Uterus (tissue), 4 donors: Measurements from ENCODE around the gene SNX30. TPM values are rescaled to one million over a fixed set of nuclear protein-coding genes. Genes with fewer than 3 reads are reported as not detected.

Experiments
- DNase-seq, 2 donors: peaks; one replicate each; pipeline ENCODE4 v3.0.0-alpha.2; 2019 to 2020
- H3K27ac ChIP-seq, 2 donors: fragments of 200-600 bp; sonication (generic); 1 replicate in 1 of 2; 2 replicates in 1 of 2; pipeline ENCODE4 v1.5.1; 2016 to 2018
- H3K27me3 ChIP-seq, 2 donors: fragments of 200-600 bp; sonication (generic); one replicate each; pipeline ENCODE4 v1.5.1; 2018 to 2019; ENCODE audit warnings: control low read depth in 1 of 2
- H3K36me3 ChIP-seq, 2 donors: fragments of 200-600 bp; sonication (generic); one replicate each; pipeline ENCODE4 v1.5.1; 2019; ENCODE audit warnings: control low read depth in 1 of 2
- H3K4me1 ChIP-seq, 2 donors: fragments of 200-600 bp; sonication (generic); one replicate each; pipeline ENCODE4 v1.5.1; 2018 to 2019; ENCODE audit warnings: control low read depth in 1 of 2
- H3K4me3 ChIP-seq, 2 donors: fragments of 200-600 bp; sonication (generic); 1 replicate in 1 of 2; 2 replicates in 1 of 2; pipeline ENCODE4 v1.5.1; 2018 to 2019; ENCODE audit warnings: mild to moderate bottlenecking in 1 of 2
- H3K9me3 ChIP-seq, 2 donors: fragments of 200-600 bp; sonication (generic); one replicate each; pipeline ENCODE4 v1.5.1; 2019; ENCODE audit warnings: control low read depth in 1 of 2
- CTCF ChIP-seq, 4 experiments: fragments of 200-600 bp in 2 of 4; fragments of 450-650 bp in 2 of 4; sonication (generic) in 2 of 4; IDR thresholded peaks; one replicate each; pipeline ENCODE4 v1.5.1; 2016 to 2019; ENCODE audit warnings: antibody characterized with exemption in 4 of 4, mild to moderate bottlenecking in 2 of 4, moderate library complexity in 1 of 4
- POLR2A ChIP-seq, 2 donors: fragments of 450-650 bp; IDR thresholded peaks; one replicate each; pipeline ENCODE4 v1.6.1; 2016; ENCODE audit warnings: antibody characterized with exemption in 2 of 2, mild to moderate bottlenecking in 1 of 2, moderate library complexity in 1 of 2
- intact Hi-C: fragments of 100-400 bp; cut with DNase I; formaldehyde crosslinking; loops from one replicate; pipeline ENCODE4 v1.15.1; 2023; ENCODE audit warnings: low total_unique reads
- total RNA-seq, 4 donors: library from RNA; depleted of rRNA in 3 of 4; stranded (reverse); fragments of >200 nt in 3 of 4; gene quantifications; one replicate each; pipeline versions ENCODE4 v1.1.0 to v1.2.4, GENCODE V29; 2014 to 2023
- donor health status: DM: yes; HTN: yes; CAD: no.

Gene SNX30
- total RNA-seq, 4 donors from 2014 or later, result 3.1 to 20.3 (median 11.6) TPM

- H3K27me3 ChIP-seq, result no peaks in the 10 kb centered on the region
- no peak for TF ChIP-seq CTCF (IDR thresholded peaks at IDR 0.05)
- no peak for DNase-seq
Measured at GRCh38 chr9:112858005-112858404, 107.4 kb downstream of the SNX30 start.

GRCh38 chr9:112858625-112859147 lies 108.1 kb downstream of the SNX30 start:
- intact Hi-C loops, result no loop called here
- Histone ChIP-seq H3K27ac (no peak overlapping the region), H3K36me3 (no peaks in the 10 kb centered on the region), H3K27me3 (no peaks in the 10 kb centered on the region), H3K9me3 (no peaks in the 10 kb centered on the region), H3K4me3 (no peak overlapping the region), H3K4me1 (no peaks in the 10 kb centered on the region)
- DNase-seq, result no peak
- TF ChIP-seq CTCF (IDR thresholded peaks at IDR 0.05) (no peak), POLR2A (IDR thresholded peaks at IDR 0.05) (no peak)

More at GRCh38 chr9:112858005-112858404, 107.4 kb downstream of the SNX30 start:
- intact Hi-C loops, result no loop called here
- Histone ChIP-seq H3K4me3 (no peak overlapping the region), H3K36me3 (no peaks in the 10 kb centered on the region), H3K9me3 (no peaks in the 10 kb centered on the region), H3K27ac (no peak overlapping the region), H3K4me1 (no peaks in the 10 kb centered on the region)

GRCh38 chr9:112860451-112860850 lies 109.9 kb downstream of the SNX30 start:
- no peak for DNase-seq
- no peaks in the 10 kb centered on the region for H3K27me3 ChIP-seq
- no peaks in the 10 kb centered on the region for H3K9me3 ChIP-seq
- TF ChIP-seq CTCF (IDR thresholded peaks at IDR 0.05), result no peak
- TF ChIP-seq POLR2A (IDR thresholded peaks at IDR 0.05), result no peak
- no peak overlapping the region for H3K27ac ChIP-seq
- no peaks in the 10 kb centered on the region for H3K4me1 ChIP-seq
- no peaks in the 10 kb centered on the region for H3K36me3 ChIP-seq
- intact Hi-C loops, result no loop called here
- H3K4me3 ChIP-seq, result no peak overlapping the region

- Histone ChIP-seq H3K4me1 (no peaks in the 10 kb centered on the region), H3K27me3 (no peaks in the 10 kb centered on the region), H3K27ac (no peak overlapping the region), H3K36me3 (no peaks in the 10 kb centered on the region), H3K4me3 (no peak overlapping the region), H3K9me3 (no peaks in the 10 kb centered on the region)
- no peak for DNase-seq
- intact Hi-C loops, result no loop called here
- TF ChIP-seq CTCF (IDR thresholded peaks at IDR 0.05), result no peak
- TF ChIP-seq POLR2A (IDR thresholded peaks at IDR 0.05), result no peak
Measured at GRCh38 chr9:112861155-112861554, 110.6 kb downstream of the SNX30 start.

- intact Hi-C loops, result no loop called here
- TF ChIP-seq CTCF (IDR thresholded peaks at IDR 0.05) (no peak), POLR2A (IDR thresholded peaks at IDR 0.05) (no peak)
- Histone ChIP-seq H3K9me3 (no peaks in the 10 kb centered on the region), H3K4me3 (no peak overlapping the region), H3K4me1 (no peaks in the 10 kb centered on the region), H3K36me3 (no peaks in the 10 kb centered on the region), H3K27ac (peak overlapping the region in 1 of 2 donors; percentile 23), H3K27me3 (no peaks in the 10 kb centered on the region)
- DNase-seq, result no peak
Measured at GRCh38 chr9:112861638-112862555, 111.3 kb downstream of the SNX30 start.
